ENCODE data around the gene ADGRL3. TPM values are rescaled to one million over a fixed set of nuclear protein-coding genes. Genes with fewer than 3 reads are reported as not detected.

ADGRL3 gene
- total RNA-seq, 1 donor from 2014 or later, result 0.12 TPM

DNA sequence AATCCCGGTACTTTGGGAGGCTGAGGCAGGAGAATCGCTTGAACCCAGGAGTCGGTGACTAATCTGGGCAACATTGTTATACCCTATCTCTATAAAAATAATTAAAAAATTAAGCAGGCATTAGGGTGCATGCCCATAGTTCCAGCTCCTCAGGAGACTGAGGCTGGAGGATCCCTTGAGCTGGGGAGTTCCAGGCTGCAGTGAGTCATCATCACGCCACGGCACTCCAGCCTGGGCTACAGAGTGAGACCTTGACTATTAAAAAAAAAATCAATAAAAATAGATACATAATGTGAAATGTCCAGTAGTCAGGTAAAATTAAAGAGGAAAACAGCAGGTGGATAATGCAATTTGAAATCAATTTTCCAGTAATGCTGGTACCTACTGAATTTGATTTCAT is 14.6 kb downstream of the ADGRL3 start:
- TF ChIP-seq CTCF (conservative IDR thresholded peaks at IDR 0.05; ENCODE audit: low read depth, low read length), result no peak
- DNase-seq (ENCODE audit: low read depth), result no peak
- H3K4me3 ChIP-seq (ENCODE audit: low read depth, low read length), result no peak overlapping the region

- no peak overlapping the region for H3K4me3 ChIP-seq (ENCODE audit: low read depth, low read length)
Measured at GRCh38 chr4:61217222-61217621, 17.1 kb downstream of the ADGRL3 start.

DNA sequence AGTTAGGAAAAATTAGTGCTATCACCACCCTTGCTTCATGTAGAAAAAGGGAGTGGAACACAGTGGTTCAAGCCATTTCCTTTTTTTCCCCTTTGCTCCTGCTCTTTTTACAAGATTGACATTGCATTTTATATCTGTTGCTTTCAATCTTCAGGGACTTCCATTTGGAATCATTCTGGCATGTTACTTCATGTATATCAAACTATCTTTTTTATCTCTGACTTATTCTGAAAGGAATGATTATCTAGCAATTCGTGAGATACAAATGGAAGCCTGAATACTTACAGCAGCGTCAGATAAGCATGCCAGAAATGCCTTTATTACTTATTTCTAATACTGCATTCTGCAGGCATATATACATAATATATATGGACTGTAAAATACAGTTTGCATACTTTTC is 20.4 kb downstream of the ADGRL3 start:
- no peak for TF ChIP-seq CTCF (conservative IDR thresholded peaks at IDR 0.05; ENCODE audit: low read depth, low read length)
- no peak overlapping the region for H3K4me3 ChIP-seq (ENCODE audit: low read depth, low read length)
- DNase-seq (ENCODE audit: low read depth), result no peak

More at GRCh38 chr4:61217222-61217621, 17.1 kb downstream of the ADGRL3 start:
- no peak for DNase-seq (ENCODE audit: low read depth)
- no peak for TF ChIP-seq CTCF (conservative IDR thresholded peaks at IDR 0.05; ENCODE audit: low read depth, low read length)

GRCh38 chr4:61223385-61223784 is 23.3 kb downstream of the ADGRL3 start:
- TF ChIP-seq CTCF (conservative IDR thresholded peaks at IDR 0.05; ENCODE audit: low read depth, low read length), result no peak
- no peak overlapping the region for H3K4me3 ChIP-seq (ENCODE audit: low read depth, low read length)
- DNase-seq (ENCODE audit: low read depth), result no peak

- DNase-seq (ENCODE audit: low read depth), result no peak
- no peak overlapping the region for H3K4me3 ChIP-seq (ENCODE audit: low read depth, low read length)
- TF ChIP-seq CTCF (conservative IDR thresholded peaks at IDR 0.05; ENCODE audit: low read depth, low read length), result no peak
Measured at GRCh38 chr4:61224573-61224972, 24.4 kb downstream of the ADGRL3 start.

DNA sequence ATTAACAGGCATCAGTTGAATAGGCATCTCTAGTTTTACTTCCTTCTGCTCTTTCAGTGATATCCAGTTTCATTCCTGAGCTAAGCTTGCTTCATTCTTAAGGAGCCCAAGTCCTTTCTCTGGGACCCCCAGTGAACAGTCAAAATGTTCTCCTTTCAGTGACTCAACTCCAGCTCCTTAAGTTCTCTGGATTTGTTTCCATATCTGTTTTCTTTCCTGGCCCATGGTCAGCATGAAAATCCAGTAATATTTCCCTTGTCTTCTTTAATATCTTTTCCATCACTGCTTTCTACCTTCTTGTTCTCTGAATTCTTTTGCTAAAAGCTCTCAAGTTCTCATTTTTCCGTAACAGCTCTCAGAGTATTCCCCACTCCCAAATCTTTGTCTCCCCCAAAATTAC is 25.5 kb downstream of the ADGRL3 start:
- TF ChIP-seq CTCF (conservative IDR thresholded peaks at IDR 0.05; ENCODE audit: low read depth, low read length), result no peak
- no peak for DNase-seq (ENCODE audit: low read depth)
- no peak overlapping the region for H3K4me3 ChIP-seq (ENCODE audit: low read depth, low read length)

DNA sequence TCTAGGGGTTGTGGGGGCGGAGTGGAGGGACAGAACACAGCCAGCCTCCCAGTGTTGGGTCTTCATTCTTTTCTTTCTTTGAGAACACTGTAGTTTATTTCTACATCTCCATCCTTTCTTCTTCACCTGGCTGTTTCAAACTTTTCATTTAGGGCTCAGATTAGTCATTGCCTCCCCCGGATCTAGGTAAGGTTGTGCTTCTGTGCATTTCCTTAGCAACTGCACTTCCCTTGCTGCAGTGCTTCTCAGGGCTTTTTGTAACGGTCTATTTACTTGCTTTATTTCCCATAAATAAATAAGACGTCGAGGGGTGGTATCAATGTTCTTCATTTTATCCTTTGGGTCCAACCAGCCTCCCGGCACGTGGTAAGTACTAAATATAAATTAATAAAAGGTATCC is 31.3 kb downstream of the ADGRL3 start:
- no peak for TF ChIP-seq CTCF (conservative IDR thresholded peaks at IDR 0.05; ENCODE audit: low read depth, low read length)
- no peak for DNase-seq (ENCODE audit: low read depth)
- no peak overlapping the region for H3K4me3 ChIP-seq (ENCODE audit: low read depth, low read length)

Measured in epithelial cell of proximal tubule (primary cell).